Activated CD4-positive, alpha-beta memory T cell treated with anti-CD3 and anti-CD28 coated beads for 36 hours (primary cell): ENCODE measurements around the gene ERN2. TPM values are rescaled to one million over a fixed set of nuclear protein-coding genes. Genes with fewer than 3 reads are reported as not detected.
"Not testable (repeated sequence)": the region's sequence is repeated elsewhere in the genome, so short reads cannot be mapped to it uniquely, and the experiment has no call there.

ENCODE experiments used
- CTCF ChIA-PET: fragments of 350-600 bp; sonication (Branson Sonifier 250); formaldehyde crosslinking; loops from one replicate; lab custom pipeline; 2021; ENCODE audit warnings: antibody characterized with exemption, inconsistent platforms; lab: Charles Lee
- POLR2A ChIA-PET: fragments of 350-600 bp; sonication (Branson Sonifier 250); formaldehyde crosslinking; loops from one replicate; lab custom pipeline; 2021; ENCODE audit warnings: antibody characterized with exemption; lab: Charles Lee
- DNase-seq: peaks from one replicate; pipeline ENCODE4 v3.0.0-alpha.2; 2020
- H3K27ac Mint-ChIP-seq: one replicate; pipeline ENCODE4 v1.8.0; 2021; ENCODE audit warnings: mixed read lengths
- H3K27me3 Mint-ChIP-seq: one replicate; pipeline ENCODE4 v1.8.0; 2021; ENCODE audit warnings: mixed read lengths
- H3K36me3 Mint-ChIP-seq: one replicate; pipeline ENCODE4 v1.8.0; 2021; ENCODE audit warnings: mixed read lengths
- H3K4me1 Mint-ChIP-seq: one replicate; pipeline ENCODE4 v1.8.0; 2021; ENCODE audit warnings: low read depth, mixed read lengths
- H3K4me3 Mint-ChIP-seq: one replicate; pipeline ENCODE4 v1.8.0; 2021; ENCODE audit warnings: mild to moderate bottlenecking, mixed read lengths
- H3K9me3 Mint-ChIP-seq: one replicate; pipeline ENCODE4 v1.8.0; 2021; ENCODE audit warnings: mixed read lengths
- intact Hi-C: fragments of 100-400 bp; cut with micrococcal nuclease; formaldehyde crosslinking; loops from one replicate; pipeline ENCODE4 v1.15.1; 2023
- total RNA-seq, 2 experiments: library from RNA; stranded (reverse); gene quantifications; one replicate each; pipeline ENCODE4 v1.2.3, GENCODE V29; 2021

The ERN2 gene
- not detected for total RNA-seq

- ChIA-PET POLR2A (no interaction called here), CTCF (interaction anchor here (1.7 kb wide), 1 partner anchor 13 kb away, joined by 3 read pairs; no protein-coding TSS in a partner anchor)
- intact Hi-C loops, result no loop called here
- H3K9me3 Mint-ChIP-seq, result peaks cover 14% of the 10 kb centered on the region
- H3K27ac Mint-ChIP-seq, result no peak within 1 kb of the TSS
- no peaks in the 10 kb centered on the region for H3K4me1 Mint-ChIP-seq
- H3K36me3 Mint-ChIP-seq, result no peaks in the 10 kb centered on the region
- no peak for DNase-seq
- H3K27me3 Mint-ChIP-seq, result peaks cover 39% of the 10 kb centered on the region
- no peak within 1 kb of the TSS for H3K4me3 Mint-ChIP-seq
Observed at GRCh38 chr16:23712976-23713375, at the start of gene ERN2. TSS of gene ERN2 (minus strand) at chr16:23713222. CDS start at chr16:23713187, 35 bp downstream.

- H3K4me1 Mint-ChIP-seq, result no peaks in the 10 kb centered on the region
- ChIA-PET POLR2A (no interaction called here), CTCF (no interaction called here)
Observed at GRCh38 chr16:23757937-23758619, 45.1 kb upstream of the ERN2 start.

GRCh38 chr16:23757116-23757515 is 44.1 kb upstream of the ERN2 start:
- ChIA-PET CTCF (no interaction called here), POLR2A (no interaction called here)
- Mint-ChIP-seq H3K4me3 (no peak overlapping the region), H3K27me3 (peaks cover 49% of the 10 kb centered on the region), H3K9me3 (no peaks in the 10 kb centered on the region), H3K4me1 (no peaks in the 10 kb centered on the region), H3K27ac (no peak overlapping the region), H3K36me3 (no peaks in the 10 kb centered on the region)
- intact Hi-C loops, result no loop called here
- DNase-seq, result no peak

More at GRCh38 chr16:23757937-23758619, 45.1 kb upstream of the ERN2 start:
- H3K27me3 Mint-ChIP-seq, result peaks cover 49% of the 10 kb centered on the region
- no peaks in the 10 kb centered on the region for H3K9me3 Mint-ChIP-seq
- H3K27ac Mint-ChIP-seq, result no peak overlapping the region
- intact Hi-C loops, result no loop called here
- no peak overlapping the region for H3K4me3 Mint-ChIP-seq
- H3K36me3 Mint-ChIP-seq, result no peaks in the 10 kb centered on the region
- DNase-seq, result no peak

- Mint-ChIP-seq H3K36me3 (no peaks in the 10 kb centered on the region), H3K27ac (no peak overlapping the region), H3K27me3 (peaks cover 45% of the 10 kb centered on the region), H3K9me3 (no peaks in the 10 kb centered on the region), H3K4me1 (no peaks in the 10 kb centered on the region), H3K4me3 (no peak overlapping the region)
- ChIA-PET CTCF (no interaction called here), POLR2A (no interaction called here)
- DNase-seq, result no peak
- intact Hi-C loops, result no loop called here
Observed at GRCh38 chr16:23755484-23755809, 42.4 kb upstream of the ERN2 start.

GRCh38 chr16:23754594-23755483 is 41.8 kb upstream of the ERN2 start, which contains the start of gene CHP2:
TSS of gene CHP2 (plus strand) at chr16:23755026. CDS start at chr16:23755050, 24 bp downstream.
- H3K36me3 Mint-ChIP-seq, result no peaks in the 10 kb centered on the region
- POLR2A ChIA-PET, result no interaction called here
- H3K4me3 Mint-ChIP-seq, result no peak within 1 kb of the TSS
- peaks cover 40% of the 10 kb centered on the region for H3K27me3 Mint-ChIP-seq
- no peaks in the 10 kb centered on the region for H3K4me1 Mint-ChIP-seq
- CTCF ChIA-PET, result no interaction called here
- DNase-seq, result no peak
- H3K9me3 Mint-ChIP-seq, result no peaks in the 10 kb centered on the region
- intact Hi-C loops, result no loop called here
- H3K27ac Mint-ChIP-seq, result no peak within 1 kb of the TSS

- H3K27me3 Mint-ChIP-seq, result peaks cover 39% of the 10 kb centered on the region
- intact Hi-C loops, result no loop called here
Observed at GRCh38 chr16:23753908-23754593, 41.0 kb upstream of the ERN2 start.

GRCh38 chr16:23751053-23751452 is 38.0 kb upstream of the ERN2 start:
- H3K27me3 Mint-ChIP-seq, result peaks cover 24% of the 10 kb centered on the region
- POLR2A ChIA-PET, H3K36me3 Mint-ChIP-seq, intact Hi-C loops, DNase-seq, H3K4me3 Mint-ChIP-seq, H3K27ac Mint-ChIP-seq, H3K9me3 Mint-ChIP-seq, CTCF ChIA-PET, H3K4me1 Mint-ChIP-seq: not testable (repeated sequence)

More at GRCh38 chr16:23753908-23754593, 41.0 kb upstream of the ERN2 start:
- H3K36me3 Mint-ChIP-seq, result no peaks in the 10 kb centered on the region
- ChIA-PET CTCF (no interaction called here), POLR2A (no interaction called here)
- no peak overlapping the region for H3K4me3 Mint-ChIP-seq
- H3K9me3 Mint-ChIP-seq, result no peaks in the 10 kb centered on the region
- no peak overlapping the region for H3K27ac Mint-ChIP-seq
- no peak for DNase-seq
- H3K4me1 Mint-ChIP-seq, result no peaks in the 10 kb centered on the region

GRCh38 chr16:23748630-23749029 is 35.6 kb upstream of the ERN2 start:
- H3K9me3 Mint-ChIP-seq, result peaks cover 9% of the 10 kb centered on the region
- ChIA-PET CTCF (no interaction called here), POLR2A (no interaction called here)
- H3K4me1 Mint-ChIP-seq, result no peaks in the 10 kb centered on the region
- H3K4me3 Mint-ChIP-seq, result no peak overlapping the region
- no peak overlapping the region for H3K27ac Mint-ChIP-seq
- intact Hi-C loops, result no loop called here
- no peak for DNase-seq
- peaks cover 16% of the 10 kb centered on the region for H3K27me3 Mint-ChIP-seq
- peaks cover 3% of the 10 kb centered on the region for H3K36me3 Mint-ChIP-seq

GRCh38 chr16:23745263-23745662 is 32.2 kb upstream of the ERN2 start:
- Mint-ChIP-seq H3K9me3 (peaks cover 9% of the 10 kb centered on the region), H3K27me3 (peaks cover 20% of the 10 kb centered on the region), H3K4me3 (no peak overlapping the region), H3K36me3 (peaks cover 3% of the 10 kb centered on the region), H3K4me1 (no peaks in the 10 kb centered on the region), H3K27ac (no peak overlapping the region)
- intact Hi-C loops, result no loop called here
- DNase-seq, result no peak
- POLR2A ChIA-PET, result interaction anchor here (0.6 kb wide), 1 partner anchor 286 kb away, joined by 5 read pairs; no protein-coding TSS in a partner anchor
- CTCF ChIA-PET, result interaction anchor here (1.5 kb wide), 1 partner anchor 11 kb away, joined by 3 read pairs; no protein-coding TSS in a partner anchor

- Mint-ChIP-seq H3K9me3 (peaks cover 9% of the 10 kb centered on the region), H3K4me3 (no peak overlapping the region), H3K27me3 (peaks cover 20% of the 10 kb centered on the region), H3K4me1 (no peaks in the 10 kb centered on the region), H3K27ac (no peak overlapping the region), H3K36me3 (peaks cover 3% of the 10 kb centered on the region)
- ChIA-PET POLR2A (no interaction called here), CTCF (no interaction called here)
- intact Hi-C loops, result no loop called here
- DNase-seq, result no peak
Observed at GRCh38 chr16:23742766-23743165, 29.7 kb upstream of the ERN2 start.

GRCh38 chr16:23741675-23742303 is 28.8 kb upstream of the ERN2 start:
- Mint-ChIP-seq H3K27me3 (peaks cover 16% of the 10 kb centered on the region), H3K4me1 (no peaks in the 10 kb centered on the region), H3K36me3 (peaks cover 3% of the 10 kb centered on the region), H3K27ac (no peak overlapping the region), H3K4me3 (no peak overlapping the region), H3K9me3 (peaks cover 6% of the 10 kb centered on the region)
- intact Hi-C loops, result no loop called here
- ChIA-PET CTCF (interaction anchor here (0.6 kb wide), 1 partner anchor 55 kb away, joined by 3 read pairs; no protein-coding TSS in a partner anchor), POLR2A (no interaction called here)
- DNase-seq, result no peak
